ENCODE results near the gene STIM1. TPM values are rescaled to one million over a fixed set of nuclear protein-coding genes. Genes with fewer than 3 reads are reported as not detected.

STIM1 gene
- total RNA-seq, 1 experiment from 2014 or later, result 18.0 TPM

GRCh38 chr11:3831378-3832239 is 23.9 kb upstream of the STIM1 start:
- no peaks in the 10 kb centered on the region for H3K27me3 Mint-ChIP-seq (ENCODE audit: low read depth)
- ChIA-PET POLR2A (no interaction called here), CTCF (interaction anchor here (0.6 to 4.4 kb wide), 3 partner anchors 9 to 176 kb away, joined by 3 to 23 read pairs (median 3); partner anchors contain the start of gene RHOG)
- no peak for ATAC-seq
- no peak overlapping the region for H3K4me3 Mint-ChIP-seq
- no peak for DNase-seq (ENCODE audit: low spot score)
- no peaks in the 10 kb centered on the region for H3K9me3 Mint-ChIP-seq
- 0 out of 2 replicates have a peak, but pooled peaks have one; percentile 51 for TF ChIP-seq ZNF317 (CRISPR knock-in tag; IDR thresholded peaks at IDR 0.05; ENCODE audit: borderline replicate concordance, low read depth)
- no peak for TF ChIP-seq ATF2 (CRISPR knock-in tag; IDR thresholded peaks at IDR 0.05; ENCODE audit: borderline replicate concordance, low read depth)
- H3K27ac Mint-ChIP-seq, result 0 out of 2 replicates have a peak overlapping the region, but pooled peaks have one; percentile 5
- H3K4me1 Mint-ChIP-seq, result peaks cover 47% of the 10 kb centered on the region
- H3K36me3 Mint-ChIP-seq, result peaks cover 32% of the 10 kb centered on the region

- Mint-ChIP-seq H3K36me3 (peaks cover 23% of the 10 kb centered on the region), H3K4me1 (peaks cover 40% of the 10 kb centered on the region), H3K4me3 (no peak overlapping the region), H3K27me3 (ENCODE audit: low read depth) (no peaks in the 10 kb centered on the region), H3K9me3 (no peaks in the 10 kb centered on the region), H3K27ac (no peak overlapping the region; the same call in 1 of the 2 replicates)
- CTCF ChIA-PET, result interaction anchor here (1.4 kb wide), 1 partner anchor 8 kb away, joined by 5 read pairs; no protein-coding TSS in a partner anchor
- DNase-seq (ENCODE audit: low spot score), result no peak
- no peak for ATAC-seq
- POLR2A ChIA-PET, result no interaction called here
- TF ChIP-seq GRHL2 (CRISPR knock-in tag; IDR thresholded peaks at IDR 0.05; ENCODE audit: insufficient replicate concordance, severe bottlenecking), result no peak
- no peak for TF ChIP-seq ZNF281 (CRISPR knock-in tag; IDR thresholded peaks at IDR 0.05)
- no peak for TF ChIP-seq TP53 (CRISPR knock-in tag; IDR thresholded peaks at IDR 0.05)
- TF ChIP-seq EMX1 (CRISPR knock-in tag; IDR thresholded peaks at IDR 0.05), result no peak
- no peak for TF ChIP-seq ZNF416 (CRISPR knock-in tag; IDR thresholded peaks at IDR 0.05)
- TF ChIP-seq ELF4 (CRISPR knock-in tag; IDR thresholded peaks at IDR 0.05; ENCODE audit: low read depth), result no peak
- no peak for TF ChIP-seq E2F5 (CRISPR knock-in tag; IDR thresholded peaks at IDR 0.05)
- TF ChIP-seq NR1H2 (CRISPR knock-in tag; IDR thresholded peaks at IDR 0.05), result no peak
- no peak for TF ChIP-seq ZNF263 (CRISPR knock-in tag; IDR thresholded peaks at IDR 0.05; ENCODE audit: low read depth)
- no peak for TF ChIP-seq MAX (CRISPR knock-in tag; IDR thresholded peaks at IDR 0.05)
- TF ChIP-seq CBFB (CRISPR knock-in tag; IDR thresholded peaks at IDR 0.05; ENCODE audit: low read depth), result no peak
- TF ChIP-seq AR (CRISPR knock-in tag; IDR thresholded peaks at IDR 0.05), result no peak
- no peak for TF ChIP-seq FOXK1 (CRISPR knock-in tag; IDR thresholded peaks at IDR 0.05)
- TF ChIP-seq ATF3 (CRISPR knock-in tag; conservative IDR thresholded peaks at IDR 0.05), result no peak
- no peak for TF ChIP-seq STAT6 (CRISPR knock-in tag; conservative IDR thresholded peaks at IDR 0.05; ENCODE audit: low read depth)
Measured at GRCh38 chr11:3832816-3833215, 22.6 kb upstream of the STIM1 start.

Measured in WTC11 (cell line).